Measurements from ENCODE around the gene SPRR2G.
A peak's percentile ranks its signal among the peaks of the same experiment; 100 is the strongest.
"Not testable (repeated sequence)": the region's sequence is repeated elsewhere in the genome, so short reads cannot be mapped to it uniquely, and the experiment has no call there.

The SPRR2G gene

DNA sequence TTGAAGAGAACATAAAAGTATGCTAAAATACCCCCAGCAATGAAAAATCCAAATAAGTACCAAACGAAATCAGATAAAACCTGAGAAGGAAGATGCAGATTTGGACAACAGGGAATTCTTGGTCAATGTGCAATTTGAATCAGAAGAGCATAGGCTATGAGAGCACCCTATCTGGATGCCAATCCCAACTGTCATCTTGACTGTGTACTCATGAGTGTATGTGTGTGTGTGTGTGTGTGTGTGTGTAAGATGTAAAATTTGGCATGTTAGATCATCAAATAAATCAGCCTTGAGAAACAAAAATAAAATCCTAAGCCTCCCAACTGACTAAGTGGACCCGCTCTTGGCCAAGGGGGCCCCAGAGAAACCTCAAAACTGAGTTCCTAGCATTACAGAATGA, 18.0 kb upstream of the SPRR2G start:
- no peak overlapping the region for H3K9ac ChIP-seq
- no peaks in the 10 kb centered on the region for H3K4me1 ChIP-seq
- no peak for TF ChIP-seq Cebpa-rat (IDR thresholded peaks at IDR 0.05)
- no peaks in the 10 kb centered on the region for H3K36me3 ChIP-seq
- no peaks in the 10 kb centered on the region for H3K27me3 ChIP-seq
- H3K4me3 ChIP-seq, result no peak overlapping the region
- H3K9me3 ChIP-seq (replicated peaks in 1 of 11), result 0 out of 22 replicates have a peak, but pooled peaks cover 0 to 3% (median 0%) of the 10 kb centered on the region in 11 experiments
- no peak overlapping the region for H3K27ac ChIP-seq
- H4K20me1 ChIP-seq, result no peaks in the 10 kb centered on the region
- H3K4me2 ChIP-seq, result no peak overlapping the region

DNA sequence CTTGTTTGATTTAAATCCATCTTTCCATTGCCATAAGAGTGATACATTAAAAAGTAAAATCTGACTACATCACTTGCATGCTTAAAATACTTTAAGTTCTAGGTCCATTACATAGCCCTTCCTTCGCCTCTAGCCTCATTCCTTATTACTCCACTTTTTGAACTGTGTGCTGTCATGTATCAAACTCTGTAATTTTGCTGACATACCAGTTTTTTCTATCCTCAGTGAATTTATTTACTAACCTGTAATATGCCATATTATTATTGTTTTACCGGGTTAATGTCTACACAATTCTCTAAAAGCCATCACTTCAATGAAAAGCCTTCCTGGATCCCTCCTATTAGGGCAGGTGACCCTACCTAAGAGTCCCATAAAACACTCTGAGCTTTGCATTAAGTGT, 4.9 kb upstream of the SPRR2G start:
- peaks cover 0 to 7% (median 0%) of the 10 kb centered on the region in 11 experiments; a peak in 5 of 22 replicates for H3K36me3 ChIP-seq
- H3K27ac ChIP-seq, result no peak overlapping the region
- no peak overlapping the region for H3K4me3 ChIP-seq
- no peak overlapping the region for H3K9ac ChIP-seq
- no peaks in the 10 kb centered on the region for H3K4me1 ChIP-seq
- H3K4me2 ChIP-seq, result no peak overlapping the region
- TF ChIP-seq Cebpa-rat (IDR thresholded peaks at IDR 0.05), result no peak
- no peaks in the 10 kb centered on the region for H4K20me1 ChIP-seq
- H3K9me3 ChIP-seq (replicated peaks in 1 of 11), result peaks cover 26 to 41% (median 31%) of the 10 kb centered on the region in 11 experiments
- no peaks in the 10 kb centered on the region for H3K27me3 ChIP-seq

DNA sequence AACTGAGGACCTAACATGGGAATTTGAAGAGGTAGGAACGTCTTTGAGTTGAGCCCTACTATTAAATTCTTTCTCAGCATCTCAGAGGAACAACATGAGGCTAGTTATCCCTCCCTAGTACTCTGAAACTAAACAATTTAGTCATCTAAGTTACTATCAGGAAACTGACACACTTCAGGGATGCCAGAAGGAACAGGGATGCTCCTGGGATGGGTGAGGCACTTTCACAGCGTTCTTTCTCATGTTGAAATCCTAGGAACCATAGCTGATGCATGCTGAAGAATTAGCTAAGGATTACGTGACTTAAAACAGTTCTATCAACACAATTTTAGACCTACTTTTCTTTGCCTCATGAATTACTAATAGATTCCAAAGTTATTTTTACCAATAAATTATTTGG, 1.8 kb upstream of the SPRR2G start:
- H3K9me3 ChIP-seq (replicated peaks in 1 of 11), result peaks cover under 1 to 12% (median 4%) of the 10 kb centered on the region in 11 experiments; a peak in 19 of 22 replicates
- H3K27me3 ChIP-seq, result no peaks in the 10 kb centered on the region
- H3K27ac ChIP-seq, result no peak overlapping the region
- no peak for TF ChIP-seq Cebpa-rat (IDR thresholded peaks at IDR 0.05)
- H4K20me1 ChIP-seq, result no peaks in the 10 kb centered on the region
- no peaks in the 10 kb centered on the region for H3K36me3 ChIP-seq
- H3K4me3 ChIP-seq, result no peak overlapping the region
- H3K4me2 ChIP-seq, result no peak overlapping the region
- no peak overlapping the region for H3K9ac ChIP-seq
- no peaks in the 10 kb centered on the region for H3K4me1 ChIP-seq

DNA sequence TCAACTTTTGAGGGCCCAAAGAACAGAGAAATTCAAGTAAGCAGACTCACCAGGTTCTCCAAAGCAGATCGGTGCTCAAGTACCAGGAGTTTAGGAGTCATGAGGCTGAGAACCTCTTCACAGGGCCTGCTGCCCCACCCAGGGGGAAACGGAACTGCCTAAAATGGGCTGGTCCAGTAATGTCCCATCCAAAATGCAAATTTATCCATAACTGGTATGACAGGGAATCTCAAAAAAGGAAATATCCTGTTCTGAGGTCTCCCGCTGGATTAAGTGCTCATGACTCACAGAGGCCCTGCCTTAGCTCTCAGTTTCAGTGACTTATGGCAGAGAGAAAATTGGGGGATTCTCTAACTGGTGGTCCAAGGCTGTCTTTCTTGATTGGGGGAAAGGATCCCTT, 9.3 kb downstream of the SPRR2G start:
- Histone ChIP-seq H3K4me2 (no peak overlapping the region), H4K20me1 (no peaks in the 10 kb centered on the region), H3K27me3 (no peaks in the 10 kb centered on the region), H3K4me1 (no peaks in the 10 kb centered on the region; a peak in 1 of 20 replicates), H3K36me3 (no peaks in the 10 kb centered on the region), H3K9me3 (replicated peaks in 1 of 11) (no peaks in the 10 kb centered on the region), H3K9ac (no peak overlapping the region), H3K27ac (no peak overlapping the region), H3K4me3 (no peak overlapping the region)
- no peak for TF ChIP-seq Cebpa-rat (IDR thresholded peaks at IDR 0.05)

DNA sequence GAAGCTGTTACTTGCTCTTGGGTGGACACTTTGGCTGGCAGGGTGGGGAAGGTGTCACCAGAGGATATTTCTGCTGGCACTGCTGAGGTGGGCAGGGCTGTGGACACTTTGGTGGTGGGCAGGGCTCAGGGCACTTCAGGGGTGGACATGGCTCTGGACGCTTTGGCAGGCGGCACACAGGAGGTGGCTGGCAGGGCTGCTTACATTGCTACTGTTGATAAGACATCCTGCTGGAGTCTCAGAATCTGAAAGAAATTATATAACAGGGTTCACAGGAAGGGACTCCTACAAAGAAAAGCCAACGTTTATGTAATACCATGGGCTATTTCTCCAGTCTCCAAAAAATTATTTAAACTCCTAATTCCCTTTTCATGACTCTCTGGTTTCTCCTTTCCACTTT, 10.2 kb downstream of the SPRR2G start:
- H3K36me3 ChIP-seq, result no peaks in the 10 kb centered on the region
- H3K27ac ChIP-seq, result no peak overlapping the region
- no peaks in the 10 kb centered on the region for H3K9me3 ChIP-seq (replicated peaks in 1 of 11)
- H4K20me1 ChIP-seq, result no peaks in the 10 kb centered on the region
- H3K4me3 ChIP-seq, result no peak overlapping the region
- H3K27me3 ChIP-seq, result no peaks in the 10 kb centered on the region
- no peak overlapping the region for H3K4me2 ChIP-seq
- no peaks in the 10 kb centered on the region for H3K4me1 ChIP-seq
- H3K9ac ChIP-seq, result no peak overlapping the region
- TF ChIP-seq Cebpa-rat (IDR thresholded peaks at IDR 0.05), result no peak

DNA sequence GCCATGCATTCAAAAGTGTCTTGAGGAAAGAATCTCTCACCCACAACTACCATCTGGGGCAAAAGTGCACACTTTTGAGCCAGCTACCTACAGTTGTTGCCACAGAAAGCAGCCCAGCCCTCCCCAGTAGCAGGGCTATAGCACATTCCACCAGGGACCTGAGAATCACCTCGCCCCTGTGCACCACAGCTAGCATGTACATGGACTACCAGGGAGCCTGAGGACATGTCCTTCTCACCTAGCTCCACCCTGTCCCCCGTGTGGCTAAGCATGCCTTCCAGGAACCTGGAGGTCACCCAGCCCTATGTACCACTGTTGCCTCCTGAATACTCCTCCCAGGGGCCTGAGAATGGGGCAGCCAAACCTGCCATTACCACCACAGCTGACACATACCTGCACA, 16.9 kb downstream of the SPRR2G start:
- Histone ChIP-seq H3K36me3 (no peaks in the 10 kb centered on the region), H3K9me3 (replicated peaks in 1 of 11) (peaks cover 0 to 14% (median 7%) of the 10 kb centered on the region in 11 experiments; a peak in 13 of 22 replicates), H3K9ac (no peak overlapping the region), H3K4me2 (no peak overlapping the region), H3K4me3 (no peak overlapping the region), H4K20me1 (no peaks in the 10 kb centered on the region), H3K4me1 (no peaks in the 10 kb centered on the region), H3K27me3 (no peaks in the 10 kb centered on the region), H3K27ac (no peak overlapping the region)
- no peak for TF ChIP-seq Cebpa-rat (IDR thresholded peaks at IDR 0.05)

DNA sequence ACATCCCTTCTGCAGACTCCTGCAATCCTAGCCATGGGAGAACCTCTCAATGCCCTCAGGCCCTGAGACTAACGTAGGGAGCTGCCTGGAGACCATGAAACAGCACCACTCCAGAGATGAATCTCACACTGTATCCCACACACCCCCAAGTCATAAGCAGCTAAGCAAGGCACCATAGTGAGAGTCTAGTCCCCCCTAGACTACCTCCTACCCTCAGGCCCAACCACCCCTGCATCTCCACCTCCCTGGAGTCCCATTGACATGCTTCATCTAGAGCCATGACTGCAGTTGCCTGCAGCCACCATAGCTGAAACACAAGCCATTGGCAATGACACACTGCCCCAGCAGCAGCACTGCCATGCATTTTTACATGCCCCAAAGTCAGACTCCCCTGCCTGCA, 17.4 kb downstream of the SPRR2G start:
- H3K4me2 ChIP-seq, result no peak overlapping the region
- H3K4me1 ChIP-seq, result no peaks in the 10 kb centered on the region
- H4K20me1 ChIP-seq, result no peaks in the 10 kb centered on the region
- TF ChIP-seq Cebpa-rat (IDR thresholded peaks at IDR 0.05), result no peak
- no peak overlapping the region for H3K9ac ChIP-seq
- no peak overlapping the region for H3K4me3 ChIP-seq
- no peak overlapping the region for H3K27ac ChIP-seq
- no peaks in the 10 kb centered on the region for H3K27me3 ChIP-seq
- peaks cover 0 to 14% (median 7%) of the 10 kb centered on the region in 11 experiments; a peak in 13 of 22 replicates for H3K9me3 ChIP-seq (replicated peaks in 1 of 11)
- H3K36me3 ChIP-seq, result no peaks in the 10 kb centered on the region

DNA sequence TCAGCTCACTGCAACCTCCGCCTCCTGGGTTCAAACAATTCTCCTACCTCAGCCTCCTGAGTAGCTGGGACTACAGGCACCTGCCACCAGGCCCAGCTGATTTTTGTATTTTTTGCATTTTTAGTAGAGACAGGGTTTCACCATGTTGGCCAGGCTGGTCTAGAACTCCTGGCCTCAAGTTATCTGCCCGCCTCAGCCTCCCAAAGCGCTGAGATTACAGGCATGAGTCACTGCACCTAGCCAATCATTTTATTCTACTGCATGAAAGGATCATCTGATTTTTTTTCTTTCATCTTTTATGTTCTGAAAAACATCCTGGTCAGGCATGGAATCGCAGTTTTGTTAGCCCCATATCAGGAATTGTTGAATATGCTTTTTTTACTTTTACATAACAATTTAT, 22.0 kb downstream of the SPRR2G start:
- H3K27me3 ChIP-seq, H3K4me2 ChIP-seq, H3K36me3 ChIP-seq, H3K27ac ChIP-seq, H3K4me3 ChIP-seq, H4K20me1 ChIP-seq, H3K9ac ChIP-seq: not testable (repeated sequence)
- Histone ChIP-seq H3K4me1 (peaks cover 0 to 10% (median under 1%) of the 10 kb centered on the region in 10 experiments; a peak in 7 of 20 replicates), H3K9me3 (replicated peaks in 1 of 11) (peaks cover 26 to 38% (median 31%) of the 10 kb centered on the region in 11 experiments)

DNA sequence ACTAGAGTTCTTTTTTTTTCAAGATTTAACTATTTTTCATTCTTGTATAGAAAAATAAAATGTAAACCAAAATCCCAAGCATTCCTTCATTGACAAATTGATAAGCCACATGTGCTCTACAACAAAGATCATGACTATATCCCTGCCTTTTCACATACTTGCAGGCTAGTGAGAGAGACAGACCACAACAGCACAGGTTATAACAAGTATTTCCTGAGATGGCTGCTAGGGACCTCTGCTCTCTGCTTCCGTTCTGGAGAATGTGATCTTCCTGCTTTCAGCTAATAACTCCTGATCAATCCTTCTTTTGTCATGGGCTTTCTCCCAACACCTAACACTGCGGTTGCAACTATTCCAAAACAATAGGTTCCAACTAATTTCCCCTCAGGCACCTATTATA, 23.4 kb downstream of the SPRR2G start:
- H3K27ac ChIP-seq, result no peak overlapping the region
- no peak for TF ChIP-seq Cebpa-rat (IDR thresholded peaks at IDR 0.05)
- no peak overlapping the region for H3K4me3 ChIP-seq
- 0 out of 22 replicates have a peak overlapping the region, but pooled peaks of 1 of the 11 experiments have one; percentile 3 for H3K4me2 ChIP-seq
- H3K9ac ChIP-seq, result no peak overlapping the region
- H3K4me1 ChIP-seq, result peaks cover 0 to 24% (median 13%) of the 10 kb centered on the region in 10 experiments; a peak in 16 of 20 replicates
- no peaks in the 10 kb centered on the region for H4K20me1 ChIP-seq
- H3K27me3 ChIP-seq, result no peaks in the 10 kb centered on the region
- peaks cover 31 to 47% (median 34%) of the 10 kb centered on the region in 11 experiments for H3K9me3 ChIP-seq (replicated peaks in 1 of 11)
- H3K36me3 ChIP-seq, result peaks cover 0 to 6% (median 0%) of the 10 kb centered on the region in 11 experiments; a peak in 3 of 22 replicates

DNA sequence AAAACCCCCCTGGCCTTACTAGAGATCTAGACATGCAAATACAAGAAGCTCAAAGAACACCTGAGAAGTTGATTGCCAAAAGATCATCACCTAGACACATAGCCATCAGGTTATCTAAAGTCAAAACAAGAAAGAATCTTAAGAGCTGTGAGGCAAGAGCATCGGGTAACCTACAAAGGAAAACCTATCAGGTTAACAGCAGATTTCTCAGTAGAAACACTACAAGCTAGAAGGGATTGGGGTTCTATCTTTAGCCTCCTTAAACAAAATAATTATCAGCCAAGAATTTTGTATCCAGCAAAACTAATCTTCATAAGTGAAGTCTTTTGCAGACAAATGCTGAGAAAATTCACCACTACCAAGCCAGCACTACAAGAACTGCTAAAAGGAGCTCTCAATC, 25.2 kb downstream of the SPRR2G start:
- H3K36me3 ChIP-seq, result peaks cover 0 to 6% (median 0%) of the 10 kb centered on the region in 11 experiments; a peak in 3 of 22 replicates
- no peak overlapping the region for H3K4me2 ChIP-seq
- H3K27ac ChIP-seq, result no peak overlapping the region
- peaks cover 0 to 41% (median 22%) of the 10 kb centered on the region in 10 experiments; a peak in 16 of 20 replicates for H3K4me1 ChIP-seq
- H3K4me3 ChIP-seq, result no peak overlapping the region; a peak in 1 of 20 replicates
- no peak overlapping the region for H3K9ac ChIP-seq
- no peaks in the 10 kb centered on the region for H4K20me1 ChIP-seq
- no peaks in the 10 kb centered on the region for H3K27me3 ChIP-seq
- H3K9me3 ChIP-seq (replicated peaks in 1 of 11), result peaks cover 31 to 47% (median 34%) of the 10 kb centered on the region in 11 experiments
- TF ChIP-seq Cebpa-rat (IDR thresholded peaks at IDR 0.05), result no peak

DNA sequence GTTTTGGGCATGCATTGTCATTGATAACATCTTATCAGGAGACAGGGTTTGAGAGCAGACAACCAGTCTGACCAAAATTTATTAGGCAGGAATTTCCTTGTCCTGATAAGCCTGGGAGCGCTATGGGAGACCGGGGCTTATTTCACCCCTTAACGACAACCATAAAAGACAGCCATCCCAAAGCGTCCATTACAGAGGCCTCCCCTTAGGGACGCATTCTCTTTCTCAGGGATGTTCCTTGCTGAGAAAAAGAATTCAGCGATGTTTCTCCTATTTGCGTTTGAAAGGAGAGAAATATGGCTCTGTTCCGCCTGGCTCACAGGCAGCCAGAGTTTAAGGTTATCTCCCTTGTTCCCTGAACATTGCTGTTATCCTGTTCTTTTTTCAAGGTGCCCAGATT, 26.9 kb downstream of the SPRR2G start:
- H3K9ac ChIP-seq, result peak overlapping the region in 3 of 11 experiments; percentile 65 to 76 (median 73); a peak in 6 of 22 replicates
- H3K36me3 ChIP-seq, H3K27me3 ChIP-seq, H4K20me1 ChIP-seq, H3K4me3 ChIP-seq: not testable (repeated sequence)
- H3K4me1 ChIP-seq, result peaks cover 0 to 41% (median 22%) of the 10 kb centered on the region in 10 experiments; a peak in 16 of 20 replicates
- peak overlapping the region in 4 of 11 experiments; percentile 70 to 88 (median 80); a peak in 7 of 22 replicates for H3K27ac ChIP-seq
- H3K9me3 ChIP-seq (replicated peaks in 1 of 11), result peaks cover 23 to 40% (median 35%) of the 10 kb centered on the region in 11 experiments
- H3K4me2 ChIP-seq, result peak overlapping the region in 6 of 11 experiments; percentile 65 to 83 (median 72); a peak in 8 of 22 replicates

All from BLaER1 treated with 17β-estradiol and CSF1 and Interleukin-3, amounts not matched to agents 10 nM and 100 nM (cell line).